Activated T-cell treated with anti-CD3 and anti-CD28 coated beads for 48 hours (primary cell): Measurements from ENCODE around the gene MEGF8.
A peak's percentile ranks its signal among the peaks of the same experiment; 100 is the strongest.

ENCODE experiments used
- DNase-seq: peaks from one replicate; pipeline ENCODE4 v3.0.0-alpha.2; 2020; ENCODE audit warnings: low read depth

MEGF8 gene

DNA sequence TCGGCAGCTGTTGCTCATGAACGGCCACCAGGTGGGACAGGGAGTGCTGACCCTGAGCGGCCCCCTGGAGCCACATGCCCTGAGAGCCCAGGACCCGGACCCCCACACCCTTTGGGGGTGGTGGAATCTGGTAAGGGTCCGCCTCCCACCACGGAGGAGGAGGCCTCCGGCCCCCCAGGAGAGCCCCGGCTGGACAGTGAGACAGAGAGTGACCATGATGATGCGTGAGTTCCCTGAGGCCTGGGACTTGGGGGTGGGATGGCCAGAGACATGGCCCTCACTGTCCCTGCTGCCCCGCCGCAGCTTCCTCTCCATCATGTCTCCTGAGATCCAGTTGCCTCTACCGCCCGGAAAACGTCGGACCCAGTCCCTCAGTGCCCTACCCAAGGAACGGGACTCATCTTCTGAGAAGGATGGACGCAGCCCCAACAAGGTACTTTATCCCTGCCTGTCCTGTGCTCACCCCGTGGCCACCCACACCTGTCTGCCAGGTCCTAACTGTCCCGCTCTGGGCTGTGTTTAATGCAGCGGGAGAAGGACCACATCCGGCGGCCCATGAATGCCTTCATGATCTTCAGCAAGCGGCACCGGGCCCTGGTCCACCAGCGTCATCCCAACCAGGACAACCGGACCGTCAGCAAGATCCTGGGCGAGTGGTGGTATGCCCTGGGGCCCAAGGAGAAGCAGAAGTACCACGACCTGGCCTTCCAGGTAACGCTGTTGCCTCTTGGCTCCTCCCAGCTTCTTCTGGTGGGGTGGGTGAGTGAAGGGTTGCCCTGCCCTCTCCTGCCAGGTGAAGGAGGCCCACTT, 38.2 kb upstream of the MEGF8 start:
- DNase-seq, result no peak

DNA sequence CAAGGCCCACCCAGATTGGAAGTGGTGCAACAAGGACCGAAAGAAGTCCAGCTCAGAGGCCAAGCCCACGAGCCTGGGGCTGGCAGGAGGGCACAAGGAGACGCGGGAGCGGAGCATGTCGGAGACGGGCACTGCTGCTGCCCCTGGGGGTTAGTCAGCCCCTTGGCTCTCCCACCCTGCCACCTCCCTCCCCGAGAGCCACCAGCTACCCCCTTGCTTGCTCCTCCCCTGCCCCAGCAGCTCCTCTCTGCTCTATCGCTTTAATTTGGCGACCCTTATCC, 37.7 kb upstream of the MEGF8 start:
- no peak for DNase-seq

DNA sequence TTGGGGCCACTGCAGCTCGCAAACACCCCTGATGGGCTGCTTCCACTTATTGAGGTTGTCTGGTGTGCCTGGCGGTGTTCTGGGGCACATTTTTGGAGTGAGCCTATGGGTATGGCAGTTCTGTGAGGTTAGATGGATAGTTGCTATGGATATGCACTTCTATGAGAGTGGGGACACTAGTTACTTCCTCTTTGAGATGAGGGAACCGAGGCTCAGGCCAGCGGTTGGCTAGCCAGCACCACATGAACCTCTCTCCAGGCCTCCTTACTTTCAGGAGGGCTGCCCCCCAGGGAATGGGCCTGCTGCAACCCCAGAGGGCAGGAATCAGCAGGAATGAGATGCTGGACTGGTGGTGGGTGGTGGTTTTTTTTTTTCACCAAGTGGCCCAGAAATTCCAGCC, 37.0 kb upstream of the MEGF8 start:
- no peak for DNase-seq

DNA sequence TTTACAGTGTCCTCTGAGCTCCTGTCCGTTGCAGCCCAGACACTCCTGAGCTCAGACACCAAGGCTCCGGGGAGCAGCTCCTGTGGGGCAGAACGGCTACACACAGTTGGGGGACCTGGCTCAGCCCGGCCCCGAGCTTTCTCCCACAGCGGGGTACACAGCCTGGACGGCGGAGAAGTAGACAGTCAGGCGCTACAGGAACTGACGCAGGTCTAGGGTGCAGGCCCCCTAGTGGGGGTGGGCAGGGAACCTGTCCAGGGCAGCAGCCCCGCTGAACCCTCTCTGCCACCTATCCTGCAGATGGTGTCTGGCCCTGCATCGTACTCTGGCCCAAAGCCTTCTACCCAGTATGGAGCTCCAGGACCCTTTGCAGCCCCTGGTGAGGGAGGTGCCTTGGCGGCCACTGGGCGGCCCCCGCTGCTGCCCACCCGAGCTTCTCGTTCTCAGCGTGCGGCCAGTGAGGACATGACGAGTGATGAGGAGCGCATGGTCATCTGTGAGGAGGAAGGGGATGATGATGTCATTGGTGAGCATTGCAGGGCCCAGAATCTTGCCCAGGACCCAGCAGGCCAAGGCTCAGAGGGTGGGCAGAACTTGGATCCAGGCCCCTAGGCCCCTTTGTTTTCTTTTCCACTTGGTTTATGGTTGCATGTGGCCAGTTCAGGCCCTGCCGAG, 36.4 kb upstream of the MEGF8 start:
- DNase-seq, result no peak

DNA sequence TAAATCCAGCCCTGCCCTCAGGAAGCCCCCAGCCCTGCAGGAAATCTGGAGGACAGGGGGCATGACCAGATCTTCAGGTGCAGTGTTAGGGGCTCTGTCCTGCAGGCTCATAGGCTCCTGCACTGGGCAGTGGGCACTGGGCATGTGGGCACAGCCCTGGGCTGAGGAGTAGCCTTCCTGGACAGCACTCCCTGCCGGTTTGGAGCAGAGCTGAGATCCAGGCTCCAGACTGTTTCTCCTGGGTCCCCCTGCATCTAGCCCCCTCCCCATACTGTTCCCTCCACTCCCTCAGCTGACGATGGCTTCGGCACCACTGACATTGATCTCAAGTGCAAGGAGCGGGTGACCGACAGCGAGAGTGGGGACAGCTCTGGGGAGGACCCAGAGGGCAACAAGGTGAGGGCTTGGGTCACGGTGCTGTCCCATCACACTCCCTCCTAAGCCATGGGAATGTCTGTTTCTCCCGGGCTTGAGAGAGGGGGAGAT, 35.8 kb upstream of the MEGF8 start:
- no peak for DNase-seq

DNA sequence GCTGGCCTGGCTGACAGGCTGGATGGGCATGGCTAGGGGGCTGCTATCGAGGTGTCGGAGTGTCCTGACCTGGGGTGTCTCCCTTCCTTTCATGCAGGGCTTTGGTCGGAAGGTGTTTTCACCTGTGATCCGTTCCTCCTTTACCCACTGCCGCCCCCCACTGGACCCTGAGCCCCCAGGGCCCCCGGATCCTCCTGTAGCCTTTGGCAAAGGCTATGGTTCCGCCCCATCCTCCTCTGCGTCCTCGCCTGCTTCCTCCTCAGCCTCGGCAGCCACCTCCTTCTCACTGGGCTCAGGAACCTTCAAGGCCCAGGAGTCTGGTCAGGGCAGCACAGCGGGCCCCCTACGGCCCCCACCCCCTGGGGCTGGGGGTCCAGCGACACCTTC, 35.3 kb upstream of the MEGF8 start:
- no peak for DNase-seq

DNA sequence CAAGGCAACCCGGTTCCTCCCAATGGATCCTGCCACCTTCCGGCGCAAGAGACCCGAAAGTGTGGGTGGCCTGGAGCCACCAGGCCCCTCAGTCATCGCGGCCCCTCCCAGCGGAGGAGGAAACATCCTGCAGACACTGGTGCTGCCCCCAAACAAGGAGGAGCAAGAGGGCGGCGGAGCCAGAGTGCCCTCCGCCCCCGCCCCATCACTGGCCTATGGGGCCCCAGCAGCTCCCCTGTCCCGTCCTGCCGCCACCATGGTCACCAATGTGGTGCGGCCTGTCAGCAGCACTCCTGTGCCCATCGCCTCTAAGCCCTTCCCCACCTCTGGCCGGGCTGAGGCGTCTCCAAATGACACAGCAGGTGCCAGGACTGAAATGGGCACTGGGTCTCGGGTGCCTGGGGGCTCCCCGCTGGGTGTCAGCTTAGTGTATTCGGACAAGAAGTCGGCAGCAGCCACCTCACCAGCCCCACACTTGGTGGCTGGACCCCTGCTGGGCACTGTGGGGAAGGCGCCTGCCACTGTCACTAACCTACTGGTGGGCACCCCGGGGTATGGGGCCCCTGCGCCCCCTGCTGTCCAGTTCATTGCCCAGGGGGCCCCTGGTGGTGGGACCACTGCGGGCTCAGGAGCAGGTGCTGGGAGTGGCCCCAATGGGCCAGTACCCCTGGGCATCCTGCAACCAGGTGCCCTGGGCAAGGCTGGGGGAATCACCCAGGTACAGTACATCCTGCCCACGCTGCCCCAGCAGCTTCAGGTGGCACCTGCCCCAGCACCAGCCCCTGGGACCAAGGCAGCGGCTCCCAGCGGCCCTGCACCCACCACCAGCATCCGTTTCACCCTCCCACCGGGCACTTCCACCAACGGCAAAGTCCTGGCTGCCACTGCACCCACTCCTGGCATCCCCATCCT, 34.7 kb upstream of the MEGF8 start:
- peak; percentile 52 for DNase-seq

DNA sequence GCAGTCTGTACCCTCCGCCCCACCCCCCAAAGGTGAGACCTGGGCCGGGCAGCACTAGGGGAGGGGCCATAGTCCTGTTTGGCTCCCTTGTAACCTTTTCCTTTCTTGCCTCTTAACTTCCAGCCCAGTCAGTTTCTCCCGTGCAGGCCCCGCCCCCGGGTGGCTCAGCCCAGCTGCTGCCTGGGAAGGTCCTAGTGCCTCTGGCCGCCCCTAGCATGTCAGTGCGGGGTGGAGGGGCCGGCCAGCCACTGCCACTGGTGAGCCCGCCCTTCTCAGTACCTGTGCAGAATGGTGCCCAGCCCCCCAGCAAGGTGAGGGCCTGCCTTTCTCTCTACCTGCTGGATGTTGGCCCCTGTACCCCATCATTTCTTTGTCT, 34.0 kb upstream of the MEGF8 start:
- no peak for DNase-seq

DNA sequence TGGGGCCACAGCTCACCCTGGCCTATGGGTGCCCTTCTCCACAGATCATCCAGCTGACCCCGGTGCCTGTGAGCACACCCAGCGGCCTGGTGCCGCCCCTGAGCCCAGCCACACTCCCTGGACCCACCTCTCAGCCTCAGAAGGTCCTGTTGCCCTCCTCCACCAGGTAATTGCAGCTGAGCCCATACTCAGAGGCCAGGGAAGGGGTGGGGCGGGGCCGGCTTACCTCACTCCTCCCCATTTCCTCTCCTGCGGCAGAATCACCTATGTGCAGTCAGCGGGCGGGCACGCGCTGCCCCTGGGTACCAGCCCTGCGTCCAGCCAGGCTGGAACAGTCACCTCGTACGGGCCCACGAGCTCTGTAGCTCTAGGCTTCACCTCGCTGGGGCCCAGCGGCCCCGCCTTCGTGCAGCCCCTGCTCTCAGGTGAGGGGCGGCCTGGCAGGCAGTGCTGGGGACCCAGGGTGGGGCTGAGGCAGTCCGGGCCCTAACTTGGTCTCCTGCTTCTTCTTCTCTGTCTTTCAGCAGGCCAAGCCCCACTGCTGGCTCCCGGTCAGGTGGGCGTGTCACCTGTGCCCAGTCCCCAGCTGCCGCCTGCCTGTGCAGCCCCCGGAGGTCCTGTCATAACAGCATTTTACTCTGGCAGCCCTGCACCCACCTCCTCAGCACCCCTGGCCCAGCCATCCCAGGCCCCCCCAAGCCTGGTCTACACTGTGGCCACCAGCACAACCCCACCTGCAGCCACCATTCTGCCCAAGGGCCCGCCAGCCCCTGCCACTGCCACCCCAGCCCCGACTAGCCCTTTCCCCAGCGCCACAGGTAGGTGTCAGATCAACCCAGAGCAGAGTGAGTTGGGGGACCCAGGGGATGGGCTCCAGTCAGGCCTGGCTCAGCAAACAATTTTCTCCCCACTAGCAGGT, 33.1 kb upstream of the MEGF8 start:
- DNase-seq, result no peak

DNA sequence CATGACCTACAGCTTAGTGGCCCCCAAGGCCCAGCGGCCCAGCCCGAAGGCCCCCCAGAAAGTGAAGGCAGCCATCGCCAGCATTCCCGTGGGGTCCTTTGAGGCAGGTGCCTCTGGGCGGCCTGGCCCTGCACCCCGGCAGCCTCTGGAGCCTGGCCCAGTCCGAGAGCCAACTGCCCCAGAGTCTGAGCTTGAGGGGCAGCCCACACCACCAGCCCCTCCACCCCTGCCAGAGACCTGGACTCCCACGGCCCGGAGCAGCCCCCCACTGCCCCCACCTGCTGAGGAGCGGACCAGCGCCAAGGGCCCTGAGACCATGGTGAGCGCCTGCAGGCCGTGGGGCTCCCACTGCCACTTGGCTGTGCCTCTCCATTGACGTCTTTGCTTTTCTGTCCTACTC, 32.5 kb upstream of the MEGF8 start:
- no peak for DNase-seq

DNA sequence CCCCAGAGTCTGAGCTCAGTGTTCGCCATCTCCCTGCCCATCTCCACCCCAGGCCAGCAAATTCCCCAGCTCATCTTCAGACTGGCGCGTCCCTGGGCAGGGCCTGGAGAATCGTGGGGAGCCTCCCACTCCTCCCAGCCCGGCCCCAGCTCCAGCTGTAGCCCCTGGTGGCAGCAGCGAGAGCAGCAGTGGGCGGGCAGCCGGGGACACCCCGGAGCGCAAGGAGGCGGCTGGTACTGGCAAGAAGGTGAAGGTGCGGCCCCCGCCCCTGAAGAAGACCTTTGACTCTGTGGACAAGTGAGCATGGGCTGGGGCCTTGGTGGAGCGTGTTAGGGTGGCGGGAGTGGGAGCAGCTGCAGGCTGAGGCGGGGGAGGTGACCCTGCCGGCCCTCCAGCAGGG, 31.9 kb upstream of the MEGF8 start:
- no peak for DNase-seq

DNA sequence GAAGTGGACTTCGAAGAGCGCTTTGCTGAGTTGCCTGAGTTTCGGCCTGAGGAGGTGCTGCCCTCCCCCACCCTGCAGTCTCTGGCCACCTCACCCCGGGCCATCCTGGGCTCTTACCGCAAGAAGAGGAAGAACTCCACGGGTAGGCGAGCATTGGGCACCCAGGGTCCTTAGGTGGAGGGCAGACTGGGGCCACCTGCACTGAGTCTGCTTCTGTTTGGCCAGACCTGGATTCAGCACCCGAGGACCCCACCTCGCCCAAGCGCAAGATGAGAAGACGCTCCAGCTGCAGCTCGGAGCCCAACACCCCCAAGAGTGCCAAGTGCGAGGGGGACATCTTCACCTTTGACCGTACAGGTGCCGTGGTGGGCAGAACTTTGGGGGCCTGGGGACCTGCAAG, 31.5 kb upstream of the MEGF8 start:
- DNase-seq, result no peak

DNA sequence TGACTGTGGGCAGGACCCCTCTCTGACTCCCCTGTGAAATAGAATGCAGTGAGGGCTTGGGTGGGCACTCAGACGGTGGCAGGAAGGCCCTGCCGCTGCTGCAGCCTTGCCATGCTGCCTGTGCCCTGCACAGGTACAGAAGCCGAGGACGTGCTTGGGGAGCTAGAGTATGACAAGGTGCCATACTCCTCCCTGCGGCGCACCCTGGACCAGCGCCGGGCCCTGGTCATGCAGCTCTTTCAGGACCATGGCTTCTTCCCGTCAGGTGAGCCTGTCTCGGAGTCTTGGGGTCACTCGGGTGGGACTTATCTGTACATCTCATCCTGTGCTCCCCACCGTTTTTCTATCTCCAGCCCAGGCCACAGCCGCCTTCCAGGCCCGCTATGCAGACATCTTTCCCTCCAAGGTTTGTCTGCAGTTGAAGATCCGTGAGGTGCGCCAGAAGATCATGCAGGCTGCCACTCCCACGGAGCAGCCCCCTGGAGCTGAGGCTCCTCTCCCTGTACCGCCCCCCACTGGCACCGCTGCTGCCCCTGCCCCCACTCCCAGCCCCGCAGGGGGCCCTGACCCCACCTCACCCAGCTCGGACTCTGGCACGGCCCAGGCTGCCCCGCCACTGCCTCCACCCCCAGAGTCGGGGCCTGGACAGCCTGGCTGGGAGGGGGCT, 30.8 kb upstream of the MEGF8 start:
- no peak for DNase-seq

DNA sequence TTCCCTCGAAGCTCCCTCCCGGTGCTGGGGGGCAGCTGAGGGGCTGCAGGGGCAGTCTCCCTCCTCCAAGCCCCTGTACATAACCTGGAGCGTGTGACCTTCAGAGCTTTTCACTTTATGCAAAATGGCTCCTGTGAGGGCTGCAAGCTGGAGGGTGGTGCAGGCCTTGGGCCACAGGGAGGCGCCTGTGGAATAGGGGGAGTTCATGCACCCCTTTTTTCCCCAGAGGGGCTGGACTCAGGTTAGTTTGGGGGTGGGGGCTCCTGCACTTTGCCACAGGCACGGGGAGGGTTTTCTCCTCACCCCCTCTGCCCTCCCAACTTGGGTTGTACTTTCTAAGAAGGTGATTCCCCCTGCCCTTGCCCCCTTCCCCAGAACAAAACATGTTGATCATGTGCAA, 30.1 kb upstream of the MEGF8 start:
- no peak for DNase-seq

DNA sequence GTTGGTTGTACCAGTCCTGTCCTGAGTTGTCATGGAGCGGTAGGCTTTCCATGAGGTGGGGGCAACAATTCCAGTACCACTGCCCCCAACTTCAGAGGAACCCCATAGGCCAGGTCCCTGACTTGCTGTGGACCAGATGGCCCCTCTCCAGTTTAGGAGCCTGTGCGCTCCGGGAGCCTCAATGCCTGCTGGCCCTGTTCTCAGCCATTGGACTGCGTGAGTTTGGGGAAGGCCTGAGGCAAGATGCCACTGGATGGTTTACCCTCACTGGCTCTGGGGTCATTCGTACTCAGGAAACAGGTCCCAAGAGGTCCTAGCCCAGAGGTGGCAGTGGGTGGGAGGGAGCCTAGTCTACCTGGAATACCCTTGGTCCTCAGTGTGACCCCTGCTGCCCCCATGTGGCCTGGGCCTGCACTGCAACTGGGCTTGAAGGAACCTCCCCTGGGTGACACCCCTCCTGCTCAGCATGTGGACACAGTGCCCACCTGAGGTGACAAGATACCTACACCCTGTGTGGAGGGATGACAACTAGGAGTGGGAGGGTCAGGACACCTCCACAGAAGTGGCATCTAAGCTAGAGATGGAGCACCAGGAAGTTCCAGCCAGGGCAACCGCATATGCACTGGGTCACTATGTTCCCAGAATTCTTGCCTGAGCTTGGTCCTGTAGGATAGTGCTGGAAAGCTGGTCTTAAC, 29.5 kb upstream of the MEGF8 start:
- peak; percentile 84 for DNase-seq

DNA sequence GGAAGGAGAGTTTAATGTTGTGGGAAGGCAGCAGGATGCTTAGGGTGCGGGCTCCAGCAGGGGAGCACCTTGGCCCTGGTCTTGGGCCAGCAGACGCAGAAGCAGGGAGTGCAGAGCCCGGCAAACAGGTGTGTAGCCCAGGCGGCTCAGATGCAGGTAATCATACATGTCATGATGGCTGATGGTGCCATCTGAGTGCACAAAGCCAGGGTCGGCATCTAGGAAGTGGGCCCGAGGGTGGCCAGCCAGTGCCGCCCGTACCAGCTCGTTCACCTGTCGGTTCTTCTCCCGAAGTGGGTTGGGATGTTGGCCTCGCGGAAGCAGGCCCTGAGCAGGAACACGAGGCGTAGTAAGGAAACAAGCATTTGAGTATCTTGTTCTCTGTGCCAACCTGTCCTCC, 28.4 kb upstream of the MEGF8 start:
- no peak for DNase-seq

DNA sequence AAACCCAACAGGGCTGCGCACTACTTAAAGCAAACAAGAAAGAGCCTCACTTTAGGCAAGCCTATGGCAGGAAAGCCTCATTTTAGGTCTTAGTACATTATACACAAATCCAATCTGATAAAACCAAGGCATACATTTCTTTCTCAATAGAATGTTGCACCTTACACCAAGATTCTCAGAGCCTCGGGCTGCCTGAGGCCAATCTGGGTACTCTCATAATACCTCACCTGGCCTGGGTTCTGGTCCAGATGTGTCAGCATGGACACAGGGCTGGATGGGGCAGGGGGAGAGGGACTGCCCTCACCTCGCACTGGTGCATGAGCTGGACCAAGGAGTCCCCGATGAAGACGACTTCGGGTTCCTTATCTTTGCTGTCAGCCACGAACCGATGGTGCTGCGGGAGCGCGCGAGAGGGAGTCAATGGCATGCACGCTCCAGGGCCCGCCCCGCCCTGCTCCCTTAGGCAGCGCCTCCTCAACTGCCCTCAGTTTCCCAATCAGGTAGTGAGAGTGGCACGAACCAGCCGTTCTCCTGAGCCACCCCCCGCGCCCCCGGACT, 23.7 kb upstream of the MEGF8 start, which contains the start of gene PRR19:
TSS of gene PRR19 (plus strand) at position 487 of the 558 bp plus-strand sequence. CDS start 7,453 bp downstream, outside the sequence.
- DNase-seq, result no peak

DNA sequence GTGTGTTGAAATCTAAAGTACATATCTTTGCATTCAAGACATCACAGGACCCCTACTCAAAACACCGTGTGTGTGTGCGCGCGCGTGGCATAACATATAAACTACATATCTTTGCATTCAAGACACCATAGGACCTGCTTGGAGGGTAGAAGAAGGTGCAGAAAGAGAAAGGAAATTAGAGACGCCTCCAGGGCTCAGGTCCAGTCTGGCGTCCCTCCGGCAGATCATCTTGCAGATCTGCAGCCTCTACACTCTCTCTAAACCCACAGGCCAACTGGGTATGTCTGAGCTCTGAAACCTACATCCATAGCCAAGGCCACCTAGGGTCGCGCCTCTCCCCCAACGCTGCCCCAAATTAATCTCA, 22.4 kb upstream of the MEGF8 start:
- DNase-seq, result no peak

DNA sequence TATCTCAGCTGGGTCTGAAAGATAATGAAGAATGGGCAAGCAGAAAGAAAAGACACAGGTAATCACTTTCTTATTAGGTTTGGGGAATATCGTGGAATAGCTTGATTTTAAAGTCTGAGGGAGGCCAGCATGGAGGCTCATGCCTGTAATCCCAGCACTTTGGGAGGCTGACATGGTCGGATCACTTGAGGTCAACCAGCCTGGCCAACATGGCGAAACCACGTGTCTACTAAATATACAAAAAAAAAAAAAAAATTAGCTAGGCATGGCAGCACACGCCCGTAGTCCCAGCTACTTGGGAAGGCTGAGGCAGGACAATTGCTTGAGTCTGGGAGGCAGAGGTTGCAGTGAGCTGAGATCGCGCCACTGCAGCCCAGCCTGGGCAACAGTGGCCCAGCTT, 21.6 kb upstream of the MEGF8 start:
- no peak for DNase-seq

DNA sequence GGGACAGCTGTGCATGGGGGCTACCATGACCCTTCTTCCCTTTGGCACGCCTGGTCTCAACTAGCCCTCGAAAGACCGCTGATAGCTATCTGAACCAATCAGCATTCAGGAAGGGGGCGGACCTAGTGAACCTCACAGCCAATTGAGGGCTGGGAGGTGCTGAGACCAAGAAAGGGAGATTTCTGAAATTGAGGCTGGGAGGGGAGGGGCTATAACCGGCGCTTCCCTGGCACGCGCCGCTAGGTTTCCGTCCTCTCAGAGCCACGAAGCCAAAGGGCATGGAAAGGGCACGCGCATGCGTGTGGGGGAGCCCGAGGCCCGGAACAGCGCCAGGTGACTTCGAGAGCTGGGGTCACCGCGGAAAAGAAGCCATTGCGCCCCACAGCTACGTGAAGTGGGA, 18.8 kb upstream of the MEGF8 start:
- DNase-seq, result no peak
